GM19324 (cell line): ENCODE measurements around the gene PIEZO2.
"Not testable (repeated sequence)": the region's sequence is repeated elsewhere in the genome, so short reads cannot be mapped to it uniquely, and the experiment has no call there.

ENCODE experiments used
- ATAC-seq: cut with Tn5 transposase; IDR thresholded peaks from one replicate; pipeline ENCODE4 v1.9.1; 2021; ENCODE audit warnings: mild to moderate bottlenecking, moderate library complexity; ENCODE audit not compliant: unreplicated experiment, low FRiP score

Gene PIEZO2

DNA sequence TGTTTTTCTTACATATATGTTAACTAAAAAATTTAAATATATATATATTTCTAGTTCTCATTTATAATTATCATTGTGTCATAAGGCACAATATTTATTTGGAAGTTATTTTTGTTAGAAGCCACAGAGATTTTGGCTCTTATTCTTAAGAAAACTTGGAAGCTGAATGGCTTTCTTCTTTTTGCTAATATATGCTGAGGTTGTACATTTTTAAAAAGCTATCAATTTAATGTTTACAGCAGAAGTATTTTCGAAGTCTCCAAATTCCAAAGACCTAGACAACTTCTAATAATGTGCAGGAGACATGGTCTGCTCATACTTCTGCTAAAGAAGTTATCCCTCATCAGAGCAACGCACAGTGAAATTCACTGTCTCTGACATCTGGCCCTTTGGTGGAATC, 3.7 kb upstream of the PIEZO2 start:
- ATAC-seq: no peak

DNA sequence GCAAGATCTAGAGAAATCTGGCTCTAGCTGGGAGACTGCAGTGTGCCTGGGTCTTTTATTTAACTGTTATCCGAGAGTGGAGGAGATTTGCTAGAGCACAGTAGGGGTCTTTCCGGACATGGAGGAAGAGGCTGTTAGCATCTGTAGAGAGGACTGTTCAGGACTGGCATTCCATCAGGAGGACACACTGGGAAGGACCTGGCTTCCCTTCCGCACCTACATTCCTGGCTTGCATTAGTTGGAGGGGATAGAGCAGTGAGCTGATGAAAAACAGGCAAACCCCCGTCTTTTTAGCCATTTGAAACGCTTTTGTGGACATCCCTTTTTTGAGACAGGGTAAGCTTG, 874 bp upstream of the PIEZO2 start:
- no peak for ATAC-seq

DNA sequence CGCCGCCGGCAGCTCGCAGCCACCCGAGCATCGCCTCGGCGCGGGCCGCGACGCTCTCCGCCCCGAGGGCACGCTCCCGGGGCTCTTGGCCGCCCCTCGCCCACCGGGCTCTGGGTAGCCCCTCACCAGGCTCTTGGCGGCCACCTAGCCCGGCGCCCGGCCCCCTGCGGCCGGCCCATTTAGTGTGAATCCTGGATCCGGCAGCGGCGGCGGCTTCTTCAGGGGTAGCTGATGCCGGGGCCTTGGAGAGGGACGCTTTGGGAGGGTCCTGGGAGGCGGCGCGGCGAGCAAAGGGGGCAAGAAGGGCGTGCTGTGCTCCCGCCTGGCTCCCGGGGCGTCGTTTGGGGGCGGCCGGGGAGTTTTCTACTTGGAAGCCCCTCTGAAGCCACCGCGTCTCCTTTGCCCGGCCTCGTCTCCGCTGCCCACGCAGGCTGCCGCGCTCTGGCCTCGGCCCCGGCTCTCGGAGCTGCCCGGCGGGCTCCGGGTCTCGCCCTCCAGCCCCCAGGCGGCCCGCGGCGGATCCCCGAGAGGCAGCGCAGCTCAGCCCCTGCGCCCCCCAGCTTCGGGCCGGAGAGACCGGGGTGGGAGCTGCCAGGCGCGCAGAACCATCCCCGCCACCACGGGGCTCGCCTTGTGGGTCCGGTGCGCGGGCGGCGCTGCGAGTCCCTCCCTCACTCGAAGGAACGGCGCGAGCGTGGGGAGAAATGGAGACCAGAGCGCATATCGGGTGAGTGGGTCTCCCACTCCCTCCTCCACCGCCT, 509 bp downstream of the PIEZO2 start:
- no peak for ATAC-seq

DNA sequence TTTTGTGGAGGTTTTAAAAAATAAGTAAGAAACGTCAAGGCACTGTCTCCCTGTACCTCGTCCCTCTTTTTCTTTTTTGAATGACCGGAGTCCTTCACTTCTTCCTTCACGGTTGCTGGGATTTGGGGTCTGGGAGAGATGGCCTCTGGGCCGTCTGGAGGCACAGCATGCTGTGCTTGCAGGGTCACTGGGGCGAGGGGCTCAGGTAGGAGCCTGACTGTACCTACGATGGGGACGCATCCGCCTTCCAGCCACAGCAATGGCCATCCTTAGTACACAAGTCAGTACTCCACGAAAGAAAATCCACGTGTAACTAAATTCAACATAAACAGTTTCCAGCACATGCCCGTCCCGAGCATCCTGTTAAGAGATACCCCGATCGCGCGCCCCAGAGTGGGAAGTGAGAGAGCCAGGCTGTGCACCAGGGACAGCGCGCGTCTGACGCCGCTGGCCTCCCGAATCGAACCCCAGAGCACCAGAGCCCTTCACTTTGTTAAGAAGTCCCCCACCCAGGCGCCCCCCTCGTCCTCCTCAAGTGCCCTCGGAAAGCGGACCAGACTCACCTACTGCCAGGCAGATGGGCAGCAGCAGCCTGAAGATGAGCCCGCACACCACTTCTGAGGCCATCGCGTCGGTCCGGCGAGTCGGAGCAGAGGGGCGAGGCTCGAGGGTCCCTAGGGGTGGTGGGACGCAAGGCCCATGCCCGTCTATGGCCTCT, 1.2 kb downstream of the PIEZO2 start:
- no peak for ATAC-seq

DNA sequence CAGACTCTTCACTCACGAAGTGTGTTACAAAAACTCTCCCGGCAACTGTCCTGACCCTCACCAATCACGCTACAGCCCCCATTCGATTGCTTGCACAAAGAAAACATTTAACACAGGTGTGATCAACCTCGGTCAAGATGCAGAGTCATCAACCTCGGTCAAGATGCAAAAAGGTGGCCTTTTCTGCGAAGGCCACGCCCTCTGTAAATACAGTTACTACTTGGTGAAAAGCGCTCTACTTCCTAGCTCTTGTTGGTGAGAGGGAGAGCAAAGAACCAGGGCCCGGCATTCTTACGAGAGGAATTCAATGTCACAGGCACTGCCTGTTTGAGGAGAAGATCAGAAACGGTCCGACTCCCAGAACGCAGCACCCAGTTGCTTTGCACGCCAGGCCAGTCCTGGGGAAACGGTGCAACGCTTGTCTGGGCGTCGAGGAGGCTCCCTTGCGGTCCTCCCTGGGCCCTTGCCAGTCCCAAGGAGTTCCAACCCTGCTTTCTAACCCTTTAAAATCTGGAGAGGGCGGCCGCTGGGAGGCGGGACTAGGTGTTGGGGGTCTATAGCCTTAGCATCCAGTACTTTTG, 1.9 kb downstream of the PIEZO2 start:
- ATAC-seq: no peak

DNA sequence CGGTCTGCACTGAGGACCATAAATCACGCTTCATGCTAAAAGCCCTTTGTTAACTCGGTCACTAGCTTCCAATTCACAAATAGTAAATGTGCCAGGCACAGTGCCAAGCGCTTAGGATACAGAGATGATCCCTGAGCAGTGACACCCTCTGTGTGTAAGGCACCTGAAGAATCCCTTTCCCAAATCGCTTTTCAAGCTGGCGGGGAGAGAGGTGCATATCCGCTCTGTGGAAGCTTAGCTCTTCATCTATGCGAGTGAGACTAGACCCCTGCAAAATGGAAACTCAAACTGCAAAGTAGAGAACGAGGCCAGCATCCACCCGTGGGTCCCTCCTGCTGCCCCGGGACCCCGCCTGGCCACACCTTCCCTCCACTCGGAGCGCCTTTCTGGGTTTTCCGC, 2.4 kb downstream of the PIEZO2 start:
- ATAC-seq: no peak

DNA sequence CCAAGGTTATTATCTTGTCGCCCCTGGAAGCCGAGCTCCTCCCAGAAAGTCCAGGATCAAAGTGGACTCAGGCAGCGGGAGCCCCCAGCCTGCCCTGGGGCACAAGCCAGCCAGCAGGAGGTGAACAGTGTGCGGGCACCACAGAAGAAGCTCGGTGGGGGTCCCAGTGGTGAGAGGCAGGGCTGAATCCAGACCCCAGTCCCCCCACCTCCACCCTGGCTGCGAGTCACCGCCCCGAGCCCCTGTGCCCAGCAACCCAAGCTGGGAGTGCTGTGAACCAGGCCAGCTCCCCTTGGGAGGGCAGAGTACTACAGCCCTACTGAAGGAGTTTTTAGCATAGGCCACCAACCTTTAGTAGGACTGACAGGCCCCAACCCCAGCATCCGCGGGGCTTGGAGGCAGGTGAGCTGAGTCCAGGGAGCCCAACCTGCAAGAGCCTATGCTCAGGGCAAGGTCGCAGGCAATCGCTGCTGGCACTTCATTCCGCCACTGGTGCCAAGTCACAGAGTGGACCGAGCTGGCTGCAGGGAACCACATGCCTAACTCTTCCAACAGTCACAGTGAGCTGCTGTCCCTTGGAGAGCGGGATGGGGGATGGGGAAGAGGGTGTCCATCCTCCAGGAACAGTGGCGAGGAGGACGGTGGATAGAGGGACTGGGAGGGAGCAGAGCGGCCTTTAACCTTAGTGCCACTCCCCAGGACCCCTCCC, 3.0 kb downstream of the PIEZO2 start:
- no peak for ATAC-seq

DNA sequence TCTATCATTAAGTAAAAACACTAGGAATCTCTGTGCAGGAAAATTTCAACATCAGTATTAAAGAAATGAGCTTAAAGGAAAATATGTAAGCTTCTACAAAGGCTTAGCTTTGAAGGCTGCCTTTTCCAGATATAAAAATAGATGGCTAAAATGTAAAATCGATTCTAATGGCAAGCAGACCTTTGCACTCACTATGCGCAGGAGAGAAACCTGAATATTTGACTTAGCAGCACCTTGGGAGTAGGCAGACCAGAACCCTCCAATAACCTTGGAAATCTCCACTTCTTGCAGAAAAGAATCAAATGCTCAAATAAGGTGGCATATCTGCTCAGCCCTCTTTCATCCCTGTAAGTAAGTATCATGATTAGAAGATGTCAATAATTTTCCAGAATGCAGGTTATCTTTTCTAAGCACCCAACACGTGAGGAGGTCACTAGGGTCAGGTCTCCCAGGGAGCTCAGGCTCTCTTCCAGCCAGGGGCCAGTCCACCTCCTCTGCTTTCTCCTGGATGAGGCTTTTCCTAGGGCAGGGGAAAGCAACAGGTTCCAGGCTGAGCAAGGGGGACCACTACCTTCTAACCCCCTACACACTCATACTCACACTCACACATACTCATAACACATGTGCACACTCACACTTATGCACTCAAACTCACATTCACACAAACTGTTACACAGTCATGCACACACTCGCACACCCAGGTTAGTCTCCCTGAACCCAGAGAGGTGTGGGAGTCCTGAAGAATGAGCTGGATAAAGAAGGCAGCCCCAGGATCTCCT, 3.8 kb downstream of the PIEZO2 start:
- ATAC-seq: no peak

DNA sequence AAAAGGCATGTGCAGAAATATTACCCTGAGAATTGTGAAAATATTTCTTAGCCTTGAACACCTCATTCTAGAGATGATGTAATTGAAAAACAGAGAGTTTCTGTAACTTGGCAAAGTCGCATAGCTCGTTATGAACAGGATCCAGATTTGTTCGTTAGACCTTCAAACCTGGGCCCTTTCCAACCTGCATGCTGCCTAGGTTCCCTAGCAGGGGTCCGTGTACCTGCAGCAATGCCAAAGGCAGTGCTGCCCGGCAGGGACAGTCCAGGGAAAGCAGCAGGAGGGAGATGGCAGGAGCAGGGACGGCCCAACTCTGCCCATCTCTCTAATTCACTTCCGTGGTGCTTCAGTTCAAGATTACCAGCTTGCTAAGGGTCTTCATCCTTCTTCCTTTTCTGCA, 12.0 kb downstream of the PIEZO2 start:
- ATAC-seq: no peak

DNA sequence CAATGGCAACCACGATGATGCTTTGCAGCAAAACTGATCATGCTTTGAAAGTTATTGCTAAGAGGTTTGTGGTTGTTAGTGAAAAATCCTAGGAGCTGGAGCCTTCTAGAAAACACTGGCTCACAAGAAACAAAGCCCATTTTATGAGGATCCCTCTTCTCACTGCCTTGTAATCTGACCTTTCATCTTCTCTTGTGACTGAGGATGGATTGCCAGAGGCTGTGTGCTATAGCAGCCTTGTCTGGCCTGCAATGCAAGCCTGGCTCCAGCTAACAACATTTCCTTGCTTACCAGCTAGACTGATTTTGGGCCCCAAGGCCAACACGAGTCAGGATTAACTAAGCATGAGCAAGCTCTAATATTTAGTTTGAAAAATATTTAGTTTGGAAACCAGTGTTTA, 13.1 kb downstream of the PIEZO2 start:
- ATAC-seq: no peak

DNA sequence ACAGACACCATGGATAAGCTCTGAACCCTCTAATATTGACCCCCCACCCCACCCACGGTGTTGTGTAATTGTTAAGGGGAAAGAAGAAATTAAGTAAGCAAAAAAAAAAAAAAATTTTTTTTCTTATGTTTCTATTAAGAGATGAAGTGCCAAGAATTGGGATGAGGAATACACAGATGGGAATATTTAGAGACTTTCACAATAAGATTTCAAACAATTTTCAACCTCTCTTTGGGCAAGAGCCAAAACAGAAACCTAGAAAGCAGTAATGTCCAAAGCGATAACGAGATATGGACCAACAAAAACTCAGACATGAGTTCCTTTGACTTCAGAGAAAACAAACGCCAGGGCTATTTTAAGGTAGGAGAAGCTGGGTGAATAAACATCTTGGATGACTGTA, 14.4 kb downstream of the PIEZO2 start:
- no peak for ATAC-seq

DNA sequence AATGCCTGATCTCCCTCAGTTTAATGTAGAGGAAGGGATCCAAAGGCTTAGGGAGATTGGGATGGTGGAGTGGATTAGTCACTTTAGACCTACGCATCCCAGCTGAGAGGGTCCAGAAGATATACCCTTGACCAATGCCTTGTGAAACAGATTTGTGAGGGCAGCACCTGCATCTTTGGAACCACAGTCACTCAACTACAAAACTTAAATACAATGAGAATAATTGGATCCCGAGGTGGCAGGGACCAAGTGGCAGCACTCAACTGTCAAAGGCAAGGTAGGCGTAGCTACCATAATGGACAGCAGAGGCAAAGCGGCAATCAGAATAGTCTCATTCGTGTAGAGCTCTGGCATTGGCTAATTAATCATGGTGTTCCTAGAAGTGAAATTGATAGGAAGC, 20.3 kb downstream of the PIEZO2 start:
- not testable (repeated sequence) for ATAC-seq

DNA sequence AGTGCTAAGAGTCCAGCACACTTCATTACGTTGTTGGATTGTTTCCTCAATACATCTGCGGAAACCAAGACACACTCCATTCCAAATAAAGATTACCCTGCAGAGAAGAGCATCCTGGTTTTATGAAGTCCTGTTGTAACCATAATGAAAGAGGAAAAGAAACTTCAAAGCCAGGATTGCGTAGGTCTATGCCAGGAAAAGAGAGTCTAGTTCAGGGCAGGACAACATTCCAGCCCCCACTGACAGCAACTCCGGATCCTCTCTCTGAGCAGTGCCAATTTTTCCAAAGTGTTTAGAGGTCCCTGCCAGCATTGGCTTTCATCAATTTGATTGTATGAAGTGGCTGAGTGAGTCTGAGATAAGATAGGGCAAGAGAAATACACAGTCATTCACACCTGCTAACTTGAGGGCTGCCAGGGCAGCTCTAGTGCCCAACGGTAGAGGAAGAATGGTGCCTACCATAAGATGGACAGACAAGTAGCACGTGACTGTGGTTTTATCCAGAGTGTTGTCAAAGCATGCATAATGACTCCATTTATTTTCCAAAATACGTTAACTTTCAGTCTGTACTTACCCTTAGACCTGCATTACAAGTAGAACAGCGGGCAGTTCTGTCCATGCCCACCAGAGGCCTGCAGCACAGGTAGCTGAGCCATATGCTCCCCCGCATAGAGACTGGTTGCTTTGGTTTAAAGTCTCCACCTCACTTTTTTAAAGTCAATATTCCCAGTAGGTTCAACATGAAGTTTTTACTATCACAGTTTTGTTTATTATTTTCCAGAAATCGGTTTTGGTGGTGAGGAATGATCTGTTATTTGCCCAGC, 23.7 kb downstream of the PIEZO2 start:
- no peak for ATAC-seq

DNA sequence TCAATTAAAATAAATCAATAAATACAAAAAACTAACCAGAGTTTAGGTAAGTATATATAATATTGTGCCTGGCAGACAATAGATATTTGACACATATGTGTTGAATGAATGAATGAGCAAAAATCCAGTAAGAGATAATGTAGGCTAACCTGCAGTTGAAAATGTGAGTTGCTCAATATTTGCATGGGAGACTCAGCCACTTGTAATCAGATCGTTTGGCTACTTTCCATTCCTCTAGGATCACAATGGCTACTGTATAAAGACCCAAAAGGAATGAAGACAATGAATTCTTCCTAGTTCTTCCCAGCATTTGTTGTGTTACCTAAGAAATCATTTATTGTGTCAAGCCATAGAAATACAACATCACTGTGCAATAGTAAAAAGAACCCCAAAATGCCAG, 25.3 kb downstream of the PIEZO2 start:
- ATAC-seq: no peak

DNA sequence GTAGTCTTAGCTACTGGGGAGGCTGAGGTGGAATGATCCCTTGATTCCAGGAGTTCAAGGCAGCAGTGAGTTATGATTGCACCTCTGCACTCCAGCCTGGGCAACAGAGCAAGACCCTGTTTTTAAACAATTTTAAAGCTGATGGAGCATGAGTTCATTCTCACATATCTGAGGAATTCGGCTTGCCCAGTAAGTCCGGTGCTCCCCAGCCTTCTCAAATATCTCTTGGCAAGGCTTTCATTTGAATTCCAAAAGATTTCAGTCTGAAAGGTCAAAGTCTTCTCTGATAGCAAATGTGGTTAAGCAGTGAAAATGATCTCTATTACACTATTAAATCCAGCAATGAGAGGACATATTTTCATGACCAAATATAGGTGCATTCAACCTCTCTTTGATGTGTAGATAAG, 27.9 kb downstream of the PIEZO2 start:
- ATAC-seq: no peak

DNA sequence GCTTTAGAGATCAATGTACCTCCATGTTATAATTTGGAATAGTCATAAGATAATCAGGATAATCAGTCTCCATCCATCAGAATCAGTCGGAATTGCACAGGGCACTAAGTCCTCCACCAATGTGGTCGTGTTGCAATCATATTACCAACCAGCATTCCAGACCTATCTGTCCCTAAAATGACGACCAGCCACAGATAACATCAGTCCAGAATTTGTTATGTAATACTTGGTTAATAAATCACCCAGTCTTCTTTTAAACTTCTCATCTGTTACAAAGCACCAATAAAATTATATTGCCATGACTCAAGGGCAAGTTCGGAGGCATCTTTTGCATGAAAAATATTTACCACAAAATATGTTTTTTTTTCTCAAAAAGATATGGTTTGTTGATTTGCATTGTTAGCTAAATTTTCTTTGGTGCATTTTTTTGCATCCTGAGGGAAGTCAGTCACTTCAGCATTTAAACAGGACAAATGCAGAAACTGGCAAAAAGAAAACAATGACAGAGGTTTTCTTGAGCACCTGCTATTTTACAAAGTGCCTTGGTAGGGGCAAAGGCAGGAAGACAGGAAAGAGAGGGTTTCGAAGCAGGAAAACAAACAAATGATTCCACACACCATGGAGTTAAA, 29.3 kb downstream of the PIEZO2 start:
- ATAC-seq: no peak

DNA sequence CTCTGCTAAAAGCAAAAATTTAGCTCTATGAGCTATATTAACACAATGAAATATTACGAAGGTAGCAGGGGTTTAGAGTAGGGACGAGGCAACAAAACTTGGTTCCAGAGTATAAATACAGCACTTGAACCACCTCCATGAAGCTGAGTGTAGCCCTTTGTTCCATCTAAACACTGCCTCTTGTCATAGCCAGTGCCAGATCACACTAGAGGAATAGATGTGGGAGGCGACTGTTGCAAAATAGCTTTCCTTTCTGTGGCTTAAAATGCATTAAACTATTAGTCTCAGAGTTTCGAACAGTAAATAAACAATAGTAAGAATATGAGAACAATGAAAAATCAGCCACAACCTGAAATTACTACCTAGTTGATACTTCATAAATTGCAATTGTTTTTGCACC, 29.8 kb downstream of the PIEZO2 start:
- ATAC-seq: no peak

DNA sequence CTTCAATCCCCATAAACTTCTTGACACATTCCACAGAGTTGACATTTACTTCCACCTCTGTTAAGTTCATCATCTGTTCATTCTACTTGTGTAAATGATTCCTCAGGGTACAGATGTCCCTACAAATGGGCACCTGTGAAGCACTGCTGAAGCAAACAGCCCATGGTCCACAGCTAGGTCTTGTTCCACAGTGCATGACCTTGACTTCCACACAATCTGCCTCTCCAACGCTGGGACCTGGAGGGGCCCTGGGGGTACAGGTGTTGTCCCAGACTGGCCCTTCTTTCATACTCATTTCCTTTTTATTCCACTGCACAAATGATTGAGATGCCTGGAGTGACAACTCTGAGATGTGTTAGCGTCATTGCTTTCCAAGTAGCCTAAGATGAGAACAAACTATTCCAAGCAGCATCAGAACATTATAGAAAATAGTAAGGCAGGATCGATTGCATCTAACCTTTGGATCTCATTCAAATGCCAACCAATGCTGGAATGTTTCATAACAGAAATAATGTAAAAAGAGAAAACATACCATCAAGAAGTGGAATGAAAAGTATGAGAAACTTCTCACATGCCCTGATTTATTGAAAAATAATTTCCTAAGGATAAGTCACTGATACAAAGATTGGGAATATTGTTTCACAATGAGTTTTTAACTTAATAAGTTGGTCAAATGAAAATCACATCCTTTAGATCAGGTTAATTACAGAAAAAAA, 31.2 kb downstream of the PIEZO2 start:
- ATAC-seq: no peak

DNA sequence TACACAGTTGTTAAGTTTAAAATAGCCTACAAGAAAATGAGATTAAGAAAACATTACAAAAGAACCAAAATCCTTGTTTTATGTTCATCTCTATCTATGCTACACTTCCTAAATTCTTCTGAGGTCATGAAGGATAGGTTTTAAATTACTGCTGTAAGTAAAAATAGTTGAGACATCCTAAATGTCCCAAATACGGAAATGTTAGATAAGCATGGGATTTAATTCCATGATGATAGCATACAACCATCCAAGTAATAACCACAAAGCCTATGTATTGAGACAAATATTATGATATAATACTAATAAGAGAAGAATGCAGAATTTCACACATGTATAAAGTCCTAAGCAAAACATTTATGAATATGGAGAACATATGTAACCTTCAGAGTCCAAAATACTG, 34.1 kb downstream of the PIEZO2 start:
- no peak for ATAC-seq
